ENCODE data around the gene DOK4.

Gene DOK4

DNA sequence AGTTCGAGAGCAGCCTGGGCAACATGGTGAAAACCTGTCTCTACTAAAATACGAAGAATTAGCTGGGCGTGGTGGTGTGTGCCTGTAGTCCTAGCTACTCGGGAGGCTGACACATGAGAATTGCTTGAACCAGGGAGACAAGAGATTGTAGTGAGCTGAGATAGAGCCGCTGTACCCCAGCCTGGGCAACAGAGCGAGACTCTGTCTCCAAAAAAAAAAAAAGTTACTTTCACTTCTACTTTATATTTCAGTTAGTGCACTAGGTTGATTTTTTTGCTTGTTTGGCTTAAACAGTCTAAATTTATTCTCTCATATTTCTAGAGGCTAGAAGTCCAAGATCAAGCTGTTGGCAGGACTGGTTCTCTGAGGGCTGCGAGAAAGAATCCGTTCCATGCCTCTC lies 36.7 kb upstream of the DOK4 start:
- DNase-seq: no peak

GRCh38 chr16:57519796-57520360 lies 33.6 kb upstream of the DOK4 start:
- DNase-seq: peak; percentile 60

- DNase-seq: no peak
Measured at GRCh38 chr16:57518922-57519321, 32.6 kb upstream of the DOK4 start.

- no peak for DNase-seq
Measured at GRCh38 chr16:57518520-57518919, 32.2 kb upstream of the DOK4 start.

- DNase-seq: no peak
Measured at GRCh38 chr16:57517397-57518367, 31.4 kb upstream of the DOK4 start.

DNA sequence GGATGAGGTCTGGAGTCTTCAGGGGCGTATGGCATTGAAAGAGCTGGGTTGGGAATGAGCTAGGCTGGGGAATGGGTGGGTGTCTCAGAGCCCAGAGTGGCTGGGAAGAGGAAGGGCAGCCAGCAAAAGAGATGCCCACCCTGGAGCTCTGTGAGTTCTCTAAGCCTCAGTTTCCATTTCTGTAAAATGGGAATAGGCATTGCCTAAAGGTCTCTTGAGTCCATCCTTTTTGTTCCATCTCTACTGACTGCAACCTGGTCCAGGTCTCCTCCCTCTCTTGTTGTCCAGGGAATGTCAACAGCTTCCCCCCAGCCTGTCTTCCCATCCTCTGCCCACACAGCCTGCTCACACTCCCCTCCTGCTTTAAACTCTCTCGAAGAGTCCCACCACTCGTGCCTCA lies 30.5 kb upstream of the DOK4 start:
- DNase-seq: no peak

DNA sequence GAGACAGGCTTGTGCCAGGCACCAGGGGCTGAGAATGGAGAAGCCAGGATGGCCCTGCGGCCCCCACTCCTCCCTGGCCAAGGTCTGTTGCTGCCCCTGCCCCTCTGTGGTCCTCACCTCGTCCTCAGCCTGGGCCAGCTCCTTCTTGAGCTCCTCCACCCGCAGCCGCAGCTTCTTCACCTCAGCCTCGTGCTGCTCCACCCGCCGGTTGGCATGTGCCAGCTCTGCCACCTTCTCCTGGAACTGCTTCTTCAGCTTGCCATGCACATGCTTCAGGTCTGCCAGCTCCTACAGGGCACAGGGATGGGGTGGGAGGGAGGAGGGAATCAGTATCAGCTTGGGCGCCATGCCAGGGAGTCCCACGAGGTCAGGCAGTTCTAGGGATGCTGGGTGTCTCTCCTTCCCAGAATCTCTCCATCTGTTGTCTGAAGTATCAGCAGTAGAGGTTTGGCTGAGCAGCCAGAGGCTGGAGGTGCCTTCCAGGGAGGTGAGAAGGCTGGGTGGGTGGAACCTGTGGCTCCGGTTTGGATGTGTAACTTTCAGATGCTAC lies 30.0 kb upstream of the DOK4 start:
- DNase-seq: no peak

GRCh38 chr16:57514791-57515600 lies 28.7 kb upstream of the DOK4 start:
- no peak for DNase-seq

- DNase-seq: no peak
Measured at GRCh38 chr16:57514371-57514770, 28.1 kb upstream of the DOK4 start.

DNA sequence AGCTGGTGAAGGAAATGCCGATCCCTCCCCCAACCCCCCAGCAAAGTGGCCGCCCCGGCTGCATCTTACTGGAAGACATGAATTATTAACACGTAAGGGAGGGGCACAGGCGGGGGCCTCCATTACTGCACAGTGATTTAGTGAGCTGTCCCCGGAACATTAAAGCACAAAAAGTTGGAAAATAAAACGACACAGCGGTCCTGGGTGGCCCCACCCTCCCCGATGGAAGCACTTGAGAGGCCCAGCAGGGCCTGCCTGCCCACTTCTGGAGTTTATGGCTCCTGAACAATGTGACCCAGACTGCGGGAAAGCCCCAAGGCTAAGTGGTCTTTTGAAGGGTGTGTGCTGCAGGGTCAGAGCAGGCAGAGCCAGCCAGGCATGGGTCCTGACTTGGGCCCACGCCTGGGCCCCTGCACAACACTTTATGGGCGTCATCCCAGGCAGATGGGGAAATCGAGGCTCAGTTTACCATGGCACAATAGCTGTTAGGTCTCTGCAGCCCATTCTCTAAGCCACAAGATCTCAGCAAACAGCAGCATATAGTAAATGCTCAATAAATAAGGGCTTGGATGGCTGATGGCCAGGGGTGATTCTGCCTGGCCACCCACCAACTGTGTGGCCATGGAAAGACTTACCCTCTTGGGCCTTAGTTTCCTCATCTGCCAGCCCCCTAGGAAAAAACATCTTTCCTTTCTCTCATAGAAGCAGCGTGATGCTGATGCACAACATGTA lies 27.2 kb upstream of the DOK4 start:
- peak; percentile 66 for DNase-seq

DNA sequence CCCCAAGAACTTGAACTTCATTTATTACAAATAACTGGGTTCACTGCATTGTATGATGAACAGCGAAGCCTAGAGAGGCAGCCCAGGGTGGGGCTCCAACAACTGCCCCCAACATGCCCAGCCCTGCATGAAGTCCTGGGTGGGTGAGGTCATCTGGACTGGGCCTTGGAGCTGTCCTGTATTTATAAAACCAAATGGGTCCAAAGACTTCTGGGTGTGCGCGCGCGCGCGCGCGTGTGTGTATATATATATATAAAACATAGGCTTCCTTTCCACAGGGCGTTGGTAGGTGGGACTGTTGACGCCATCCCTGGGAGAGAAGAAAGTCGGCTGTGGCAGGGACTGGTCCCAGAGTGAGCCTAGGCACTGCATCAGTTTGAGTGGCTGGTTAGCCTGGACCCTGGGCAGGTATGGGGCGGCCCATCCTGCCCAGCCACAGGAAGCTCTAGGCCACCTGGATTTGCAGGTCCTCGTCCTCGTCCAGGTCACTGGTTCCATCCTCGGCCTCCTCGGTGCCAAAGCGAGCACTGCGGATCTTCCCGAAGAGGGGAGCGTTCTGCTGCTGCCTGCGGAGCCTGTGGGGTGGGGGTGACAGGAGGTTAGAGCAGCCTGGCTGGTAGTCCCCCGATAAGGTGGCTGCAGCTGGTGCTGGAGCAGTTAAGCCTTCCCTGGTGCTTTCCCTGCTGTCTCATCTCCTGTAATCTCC lies 26.2 kb upstream of the DOK4 start:
- DNase-seq: no peak

DNA sequence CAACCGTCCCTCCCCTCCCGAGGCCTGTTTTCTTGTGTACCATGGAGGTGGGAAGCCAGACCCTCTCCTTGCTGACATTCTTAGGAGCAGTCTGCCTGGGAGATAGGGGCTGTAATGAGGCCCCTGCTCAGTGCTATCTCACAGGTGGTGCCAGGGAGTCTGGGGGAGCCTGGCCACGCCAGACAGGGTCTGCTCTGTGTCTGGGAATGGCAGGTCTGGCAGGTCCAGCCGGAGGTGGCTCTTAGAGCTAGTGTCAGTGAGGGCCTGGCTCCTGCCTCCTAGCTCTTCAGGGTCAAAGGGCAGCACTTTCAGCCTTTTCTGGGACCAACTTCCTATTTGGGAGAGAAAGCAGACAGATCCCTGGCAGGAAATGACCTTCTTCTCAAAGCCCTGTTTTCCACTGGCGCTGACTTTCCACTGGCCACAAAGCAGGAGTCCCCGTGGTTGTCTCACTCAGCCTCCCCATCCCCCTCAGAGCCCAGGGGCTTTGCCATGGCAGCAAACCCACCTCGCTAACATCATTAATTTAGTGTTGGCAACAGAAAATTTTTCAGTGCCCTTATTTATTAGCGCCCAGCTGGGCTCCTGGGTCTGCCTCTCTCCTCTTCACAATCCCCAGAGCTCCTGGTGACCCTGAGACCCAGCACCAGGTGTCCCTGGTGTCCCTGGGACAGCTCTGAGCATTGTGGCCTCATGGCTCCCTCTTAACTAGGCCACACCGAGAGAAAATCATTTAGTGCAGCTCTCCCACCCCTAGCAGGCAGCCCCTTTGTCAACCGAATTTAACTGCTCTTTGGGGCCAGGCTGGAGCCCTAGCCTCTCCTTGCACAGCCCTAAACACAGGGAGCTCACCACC lies 24.0 kb upstream of the DOK4 start:
- no peak for DNase-seq

DNA sequence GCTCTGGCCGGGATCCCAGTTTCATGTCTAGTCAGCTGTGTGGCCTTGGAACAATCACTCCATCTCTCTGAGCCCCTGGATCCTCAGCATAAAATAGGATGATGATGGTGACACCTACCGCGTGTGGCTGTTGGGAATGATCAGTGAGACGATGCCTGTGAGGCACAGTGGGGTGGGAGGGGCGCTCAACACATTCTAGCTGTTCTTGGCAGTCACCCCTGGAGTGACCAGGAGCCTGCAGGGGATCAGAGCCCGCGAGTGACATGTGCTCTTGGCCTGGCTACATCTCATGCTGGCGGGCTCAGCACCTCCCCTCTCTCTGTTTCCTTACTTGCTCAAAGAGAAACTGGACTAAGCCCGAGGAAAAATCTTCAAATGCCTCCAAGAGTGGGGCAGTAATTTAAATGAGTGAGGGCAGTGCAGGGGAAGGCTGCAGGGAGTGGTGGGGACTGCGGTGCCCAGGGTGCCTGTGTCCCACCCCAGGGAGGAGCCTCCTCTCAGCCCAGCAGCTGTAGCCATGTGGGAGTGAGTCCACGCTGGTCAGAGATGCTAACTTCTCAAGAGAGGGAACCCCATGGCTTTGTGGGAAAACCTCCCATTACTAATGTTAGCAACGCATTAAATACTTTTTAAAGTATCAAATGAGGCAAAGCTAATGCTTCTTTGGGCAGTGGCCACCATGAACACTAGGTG lies 23.1 kb upstream of the DOK4 start:
- no peak for DNase-seq

DNA sequence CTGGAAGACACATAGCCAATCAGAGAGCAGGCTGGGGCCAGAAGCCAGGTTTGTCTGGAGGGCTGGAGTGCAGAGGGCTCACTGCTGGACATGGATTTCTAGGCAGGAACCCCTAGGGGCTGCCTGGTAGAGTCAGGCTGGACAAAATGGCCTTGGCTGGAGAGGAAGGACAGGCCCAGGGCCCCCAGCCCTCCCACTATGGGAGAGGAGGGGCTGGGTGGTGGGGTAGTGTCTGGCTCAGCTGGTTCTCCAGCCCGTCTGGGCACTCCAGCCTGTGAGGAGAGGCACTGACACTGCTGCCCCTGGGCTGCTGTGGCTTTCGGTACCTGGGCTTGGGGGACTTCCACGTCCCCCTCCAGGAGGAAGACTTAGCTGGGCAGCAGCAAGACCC lies 21.7 kb upstream of the DOK4 start:
- DNase-seq: no peak

- DNase-seq: peak; percentile 47
Measured at GRCh38 chr16:57507136-57508034, 21.1 kb upstream of the DOK4 start.

DNA sequence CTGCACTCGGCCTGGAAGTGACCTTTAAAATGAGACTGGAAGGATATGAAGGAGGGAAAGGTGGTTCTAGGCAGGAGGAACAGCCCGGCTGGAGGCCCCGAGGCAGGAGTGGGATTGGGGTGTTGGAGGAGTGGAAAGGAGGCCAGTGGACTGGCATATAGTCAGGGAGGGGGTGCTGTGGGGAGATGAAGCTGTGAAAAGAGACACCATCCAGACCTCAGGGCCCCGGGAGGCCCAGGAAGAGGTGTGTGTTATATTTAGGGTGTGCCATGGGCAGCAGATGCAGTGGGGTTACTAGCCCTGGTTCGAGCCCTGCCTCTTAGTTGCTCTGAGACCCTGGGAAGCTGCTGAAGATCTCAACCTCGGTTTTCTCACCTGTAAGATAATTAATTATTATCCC lies 18.9 kb upstream of the DOK4 start:
- DNase-seq: no peak

GRCh38 chr16:57504491-57504890 lies 18.2 kb upstream of the DOK4 start:
- DNase-seq: no peak

GRCh38 chr16:57504001-57504400 lies 17.7 kb upstream of the DOK4 start:
- no peak for DNase-seq

DNA sequence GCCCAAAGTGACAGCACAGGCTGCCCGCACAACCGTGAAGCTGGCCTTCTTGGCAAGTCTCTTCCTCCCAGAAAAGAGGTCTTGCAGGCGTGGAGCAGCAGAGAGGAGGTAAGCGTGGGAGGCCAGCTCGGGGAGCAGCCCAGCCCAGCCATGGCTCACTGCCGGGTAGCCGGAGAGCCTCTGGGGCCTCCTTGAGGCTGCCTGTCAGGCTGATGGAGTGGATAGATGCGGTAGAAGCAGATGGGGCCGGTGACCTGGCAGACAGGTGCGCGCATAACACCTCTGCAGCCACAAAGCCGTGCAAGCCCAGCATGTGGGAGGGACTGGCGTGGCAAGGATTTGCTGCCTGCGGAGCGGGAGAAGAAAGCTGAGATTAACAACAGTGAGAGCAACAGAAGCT lies 17.1 kb upstream of the DOK4 start:
- DNase-seq: peak; percentile 46

All from right kidney (tissue), 1 donor.